NCI-H1417 (cell line): ENCODE data around the gene TDO2.

ENCODE experiments used
- DNase-seq, 3 experiments: peaks; one replicate each; lab custom pipeline; 2025; lab: John Stamatoyannopoulos, UW

The TDO2 gene

DNA sequence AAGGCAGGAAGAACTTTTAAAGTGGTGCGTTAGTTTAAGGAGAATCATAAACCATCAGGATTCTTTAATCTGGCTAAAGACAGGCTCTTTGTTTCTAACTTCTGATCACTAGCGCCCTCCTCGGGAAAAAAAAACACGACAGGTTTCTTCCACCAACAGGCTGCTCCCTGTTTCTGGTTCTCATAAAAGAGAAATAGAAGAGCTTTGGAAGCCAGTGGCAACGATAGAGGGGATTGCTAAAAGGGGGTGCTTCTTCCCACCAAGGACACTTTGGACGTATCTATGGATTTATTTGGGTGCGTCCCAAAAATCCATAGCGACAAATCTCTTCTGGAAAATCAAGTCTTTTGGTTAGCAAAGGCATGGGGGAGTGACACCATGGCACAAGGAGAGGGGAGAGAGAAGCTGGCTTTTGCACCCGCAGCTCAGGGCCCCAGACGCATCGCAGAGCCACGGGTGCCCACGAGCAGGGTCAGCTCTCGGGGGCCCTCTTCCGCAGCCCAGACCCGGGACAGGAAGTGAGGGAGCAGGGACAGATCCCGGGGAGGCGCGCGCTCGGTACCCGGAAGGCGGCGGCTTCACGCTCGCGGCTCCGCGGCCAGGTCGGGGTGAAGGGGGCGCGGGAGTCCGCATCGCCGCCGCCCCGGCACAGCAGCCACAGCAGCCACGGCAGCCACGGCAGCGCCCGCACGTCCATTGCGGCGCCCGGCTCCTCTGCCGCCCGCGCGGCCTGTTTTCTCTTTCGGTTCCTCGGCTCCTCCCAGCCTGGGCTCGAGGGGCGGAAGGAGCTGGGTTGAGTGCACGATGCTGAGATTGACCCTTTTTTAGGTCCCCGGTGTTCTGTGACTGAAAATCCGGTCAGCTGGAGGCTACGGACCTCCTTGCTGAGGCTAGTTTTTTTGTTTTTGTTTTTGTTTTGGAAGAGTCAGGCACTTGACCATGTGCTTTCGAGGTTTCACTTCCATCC, 49.9 kb downstream of the TDO2 start, which contains the start of gene CTSO:
TSS of gene CTSO (minus strand) at position 716 of the 967 bp plus-strand sequence. CDS start at position 697, 19 bp downstream.
- peak; percentile 49 to 93 (median 89) for DNase-seq

DNA sequence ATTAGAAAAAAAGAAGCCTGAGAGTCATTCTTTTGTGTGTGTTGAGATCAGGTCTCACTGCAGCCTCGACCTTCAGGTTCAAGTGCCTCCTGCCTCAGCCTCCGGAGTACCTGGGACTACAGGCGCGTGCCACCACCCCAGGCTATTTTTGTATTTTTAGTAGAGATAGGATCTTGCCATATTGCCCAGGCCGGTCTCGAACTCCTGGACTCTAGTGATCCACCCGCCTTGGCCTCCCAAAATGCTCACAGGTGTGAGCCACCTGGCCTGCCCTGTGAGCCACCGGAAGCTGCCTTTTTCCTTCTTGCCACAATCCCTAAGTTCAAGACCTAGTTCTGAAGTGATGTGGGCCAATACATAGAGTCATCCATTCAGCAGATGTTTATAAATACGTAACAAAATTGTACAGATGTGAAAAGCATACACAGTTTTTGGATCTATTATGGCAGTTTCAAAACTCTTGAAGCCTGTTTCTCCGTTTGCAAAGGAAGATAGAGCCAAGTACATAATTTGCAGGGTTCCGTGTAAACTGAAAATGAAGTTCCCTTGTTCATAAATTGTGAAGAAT, 50.7 kb downstream of the TDO2 start:
- no peak for DNase-seq

GRCh38 chr4:155954939-155955338, 51.4 kb downstream of the TDO2 start:
- no peak for DNase-seq

DNA sequence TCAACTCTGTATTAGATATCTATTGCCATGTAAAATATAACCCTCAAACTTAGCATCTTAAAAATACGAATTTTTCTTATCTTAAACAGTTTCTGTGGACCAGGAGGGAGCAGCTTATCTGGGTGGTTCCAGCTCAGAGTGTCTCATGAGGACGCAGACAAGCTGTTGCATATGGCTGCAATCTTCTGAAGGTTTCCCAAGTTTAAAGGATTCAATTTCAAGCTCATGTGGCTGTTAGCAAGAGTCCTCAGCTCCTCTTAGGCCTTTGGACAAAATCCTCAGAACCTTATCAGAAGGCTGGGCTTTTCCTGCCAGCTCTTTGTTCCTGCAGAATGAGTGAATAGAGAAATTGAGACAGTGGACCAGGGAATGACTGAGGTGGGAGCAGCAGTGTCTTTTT, 53.0 kb downstream of the TDO2 start:
- DNase-seq = no peak

GRCh38 chr4:155959417-155959816, 55.9 kb downstream of the TDO2 start:
- no peak for DNase-seq

DNA sequence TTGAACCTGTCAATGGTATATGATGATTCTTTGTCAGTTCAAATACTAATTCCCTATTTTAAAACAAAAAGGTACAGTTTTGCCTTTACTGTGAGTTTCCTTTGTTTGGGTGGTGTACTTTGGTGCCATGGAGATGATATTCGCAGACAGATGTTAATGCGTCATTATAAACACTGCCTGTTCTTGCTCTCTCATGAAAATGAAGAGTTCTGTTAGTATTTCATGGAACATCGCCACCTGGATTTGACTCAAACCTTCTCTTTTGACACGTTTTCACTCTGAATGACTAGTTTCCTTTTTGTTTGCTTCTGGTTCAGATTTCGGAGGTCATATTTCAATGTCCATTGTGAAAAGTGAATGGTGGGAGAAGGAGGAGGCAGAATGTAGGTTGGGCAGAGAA, 57.0 kb downstream of the TDO2 start:
- DNase-seq = peak in 1 of 3 experiments; percentile 23

DNA sequence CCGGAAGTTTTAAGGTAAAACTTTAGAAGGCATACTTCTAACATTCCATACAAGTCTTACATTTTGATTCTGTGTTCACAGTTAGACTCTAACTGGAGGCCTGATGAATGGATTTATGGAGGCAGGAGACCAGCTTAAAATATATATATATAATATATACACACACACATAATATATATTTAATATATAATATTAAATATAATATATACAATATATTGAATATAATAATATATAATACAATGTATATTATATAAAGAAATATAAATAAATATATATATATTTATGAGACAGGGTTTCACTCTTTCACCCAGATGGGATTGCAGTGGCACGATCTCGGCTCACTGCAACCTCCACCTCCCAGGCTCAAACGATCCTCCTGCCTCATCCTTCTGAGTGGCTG, 58.1 kb downstream of the TDO2 start:
- DNase-seq = no peak

DNA sequence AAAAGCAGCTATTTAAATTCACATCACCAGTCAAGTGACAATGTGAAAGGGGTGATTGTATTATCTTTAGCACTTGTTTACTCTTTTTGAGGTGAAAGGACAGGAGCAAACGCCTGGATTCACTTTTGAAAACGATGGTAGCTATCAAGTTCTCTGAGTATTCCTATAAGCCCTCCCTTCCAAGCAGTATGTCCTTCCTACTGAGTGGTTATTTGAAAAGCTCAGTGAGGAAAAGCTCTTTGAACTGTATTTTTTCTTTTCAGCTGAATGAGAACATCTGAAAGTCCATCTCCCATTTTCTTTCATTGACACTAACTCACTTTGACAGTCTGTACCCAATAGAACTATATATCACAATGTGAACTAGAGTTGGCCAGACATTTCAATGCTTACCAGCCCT, 59.3 kb downstream of the TDO2 start:
- no peak for DNase-seq

- DNase-seq = no peak
Measured at GRCh38 chr4:155964016-155964891, 60.8 kb downstream of the TDO2 start.

- DNase-seq = no peak
Measured at GRCh38 chr4:155966171-155966570, 62.7 kb downstream of the TDO2 start.

GRCh38 chr4:155966731-155967395, 63.4 kb downstream of the TDO2 start:
- DNase-seq = no peak
